ENCODE data around the gene RHNO1.

- TF ChIP-seq CTCF (conservative IDR thresholded peaks at IDR 0.05 in 1 of 2, IDR thresholded peaks at IDR 0.05 in 1 of 2; ENCODE audit: low read depth in 1 of 2, low read length in 2 of 2): peak; percentile 10 to 13
- no peak for TF ChIP-seq EZH2 (IDR thresholded peaks at IDR 0.05; ENCODE audit: low read length, missing control alignments)
Measured at GRCh38 chr12:2890388-2891239, 13.6 kb downstream of the RHNO1 start, which contains the start of gene TULP3.
